HEK293 (cell line): Measurements from ENCODE around the gene OR4B1.

Experiments used
- CTCF ChIP-seq: fragments of 450-650 bp; formaldehyde crosslinking; IDR thresholded peaks from 2 replicates; pipeline ENCODE4 v1.5.1; 2016; ENCODE audit warnings: missing biosample characterization, missing genetic modification characterization
- ZBTB10 ChIP-seq: fragments of 450-650 bp; formaldehyde crosslinking; IDR thresholded peaks from 2 replicates; pipeline ENCODE4 v1.5.1; 2016; ENCODE audit warnings: missing biosample characterization, missing genetic modification characterization
- ZFP3 ChIP-seq: fragments of 450-650 bp; formaldehyde crosslinking; IDR thresholded peaks from 2 replicates; pipeline ENCODE4 v1.5.1; 2016; ENCODE audit warnings: low read depth, missing biosample characterization, missing genetic modification characterization
- ZFP37 ChIP-seq: fragments of 450-650 bp; formaldehyde crosslinking; IDR thresholded peaks from 2 replicates; pipeline ENCODE4 v1.5.1; 2016; ENCODE audit warnings: missing biosample characterization, missing genetic modification characterization
- ZFP69B ChIP-seq: fragments of 450-650 bp; formaldehyde crosslinking; IDR thresholded peaks from 2 replicates; pipeline ENCODE4 v1.5.1; 2016; ENCODE audit warnings: missing biosample characterization, missing genetic modification characterization
- ZNF133 ChIP-seq: fragments of 450-650 bp; formaldehyde crosslinking; IDR thresholded peaks from 2 replicates; pipeline ENCODE4 v1.5.1; 2016; ENCODE audit warnings: missing biosample characterization, missing genetic modification characterization
- ZNF16 ChIP-seq: fragments of 450-650 bp; formaldehyde crosslinking; IDR thresholded peaks from 2 replicates; pipeline ENCODE4 v1.5.1; 2016; ENCODE audit warnings: low read depth, missing biosample characterization, missing genetic modification characterization
- ZNF184 ChIP-seq: fragments of 450-650 bp; IDR thresholded peaks from 2 replicates; pipeline ENCODE4 v1.5.1; 2018; ENCODE audit warnings: missing biosample characterization, mild to moderate bottlenecking, missing genetic modification characterization
- ZNF211 ChIP-seq: fragments of 450-650 bp; formaldehyde crosslinking; IDR thresholded peaks from 2 replicates; pipeline ENCODE4 v1.5.1; 2016; ENCODE audit warnings: low read depth, missing biosample characterization, missing genetic modification characterization
- ZNF266 ChIP-seq: fragments of 450-650 bp; formaldehyde crosslinking; IDR thresholded peaks from 2 replicates; pipeline ENCODE4 v1.5.1; 2016; ENCODE audit warnings: missing biosample characterization, missing genetic modification characterization, low read depth
- ZNF280D ChIP-seq: fragments of 450-650 bp; formaldehyde crosslinking; IDR thresholded peaks from 2 replicates; pipeline ENCODE4 v1.5.1; 2016; ENCODE audit warnings: missing biosample characterization, missing genetic modification characterization
- ZNF292 ChIP-seq: fragments of 450-650 bp; formaldehyde crosslinking; IDR thresholded peaks from 2 replicates; pipeline ENCODE4 v1.5.1; 2016; ENCODE audit warnings: low read depth, missing biosample characterization, missing genetic modification characterization, borderline replicate concordance
- ZNF324 ChIP-seq: fragments of 450-650 bp; formaldehyde crosslinking; IDR thresholded peaks from 2 replicates; pipeline ENCODE4 v1.5.1; 2016; ENCODE audit warnings: missing biosample characterization, missing genetic modification characterization
- ZNF416 ChIP-seq: fragments of 450-650 bp; formaldehyde crosslinking; IDR thresholded peaks from 2 replicates; pipeline ENCODE4 v1.5.1; 2016; ENCODE audit warnings: missing biosample characterization, missing genetic modification characterization
- ZNF48 ChIP-seq: fragments of 450-650 bp; formaldehyde crosslinking; IDR thresholded peaks from 2 replicates; pipeline ENCODE4 v1.5.1; 2016; ENCODE audit warnings: missing biosample characterization, missing genetic modification characterization
- ZNF510 ChIP-seq: fragments of 450-650 bp; formaldehyde crosslinking; IDR thresholded peaks from 2 replicates; pipeline ENCODE4 v1.5.1; 2018; ENCODE audit warnings: mild to moderate bottlenecking, missing genetic modification characterization, missing biosample characterization; ENCODE audit not compliant: insufficient replicate concordance
- ZNF571 ChIP-seq: fragments of 450-650 bp; formaldehyde crosslinking; IDR thresholded peaks from 2 replicates; pipeline ENCODE4 v1.5.0; 2017; ENCODE audit warnings: missing biosample characterization, missing genetic modification characterization
- ZNF629 ChIP-seq: fragments of 450-650 bp; formaldehyde crosslinking; IDR thresholded peaks from 2 replicates; pipeline ENCODE4 v1.5.1; 2017; ENCODE audit warnings: missing biosample characterization, missing genetic modification characterization
- ZNF654 ChIP-seq: fragments of 450-650 bp; formaldehyde crosslinking; IDR thresholded peaks from 2 replicates; pipeline ENCODE4 v1.5.1; 2016; ENCODE audit warnings: low read depth, missing biosample characterization, missing genetic modification characterization
- ZNF658 ChIP-seq: fragments of 450-650 bp; formaldehyde crosslinking; IDR thresholded peaks from 2 replicates; pipeline ENCODE4; 2016; ENCODE audit warnings: missing biosample characterization, missing genetic modification characterization
- ZNF664 ChIP-seq: fragments of 450-650 bp; formaldehyde crosslinking; IDR thresholded peaks from 2 replicates; pipeline ENCODE4 v1.5.1; 2016; ENCODE audit warnings: missing biosample characterization, missing genetic modification characterization
- ZNF677 ChIP-seq: fragments of 450-650 bp; IDR thresholded peaks from 2 replicates; pipeline ENCODE4 v1.5.0; 2018; ENCODE audit warnings: missing biosample characterization, mild to moderate bottlenecking, missing genetic modification characterization, moderate library complexity
- ZNF692 ChIP-seq: fragments of 450-650 bp; formaldehyde crosslinking; IDR thresholded peaks from 2 replicates; pipeline ENCODE4 v1.5.1; 2016; ENCODE audit warnings: missing biosample characterization, missing genetic modification characterization
- ZSCAN23 ChIP-seq: fragments of 450-650 bp; formaldehyde crosslinking; IDR thresholded peaks from 2 replicates; pipeline ENCODE4 v1.5.1; 2016; ENCODE audit warnings: missing biosample characterization, missing genetic modification characterization
- TF ChIP-seq, protein P1 (sequence below): fragments of 450-650 bp; formaldehyde crosslinking; IDR thresholded peaks from 2 replicates; pipeline ENCODE4 v1.5.1; 2016; ENCODE audit warnings: missing biosample characterization, missing genetic modification characterization, borderline replicate concordance

OR4B1 gene

DNA sequence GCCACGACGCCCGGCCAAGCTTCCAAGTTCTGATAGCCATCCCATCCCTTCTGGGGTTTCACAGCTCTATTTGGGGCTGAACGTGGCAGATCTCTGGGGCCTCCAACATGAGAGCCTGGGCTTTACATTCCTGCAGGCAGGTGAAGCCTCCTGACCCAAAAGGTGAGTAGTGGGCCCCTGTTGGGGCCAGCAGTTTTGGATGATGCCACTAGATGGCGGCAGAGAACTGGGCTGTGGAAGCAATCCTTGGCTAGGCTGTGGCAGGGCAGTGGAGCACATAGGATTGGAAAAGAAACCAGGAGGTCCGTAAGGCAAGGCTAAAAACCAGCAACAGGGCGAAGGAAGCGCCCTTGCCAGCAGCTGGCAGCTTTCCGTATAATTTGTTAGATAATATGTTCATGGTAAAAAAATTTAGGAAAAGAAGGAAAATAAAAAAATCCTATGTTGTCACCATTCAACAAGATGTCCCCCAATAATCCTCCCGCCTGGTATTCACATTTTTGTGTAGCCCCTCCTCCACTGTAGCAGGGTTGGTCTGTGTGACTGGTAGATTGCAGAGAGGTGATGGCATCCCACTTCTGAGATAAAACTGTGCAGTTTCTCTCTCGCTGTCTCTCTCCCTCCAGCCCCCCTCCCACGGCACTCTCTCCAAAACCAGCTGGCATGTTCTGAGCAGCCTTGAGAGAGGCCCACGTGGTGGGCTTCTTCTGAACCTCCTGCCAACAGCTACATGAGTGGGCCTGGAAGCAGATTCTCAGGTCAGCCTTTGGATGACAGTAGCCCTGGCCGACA, 43.6 kb upstream of the OR4B1 start (continued):
- TF ChIP-seq ZNF677 (tag by site-specific recombination): no peak
- no peak for TF ChIP-seq ZNF266 (tag by site-specific recombination)
- TF ChIP-seq ZNF416 (tag by site-specific recombination): no peak
- peak; percentile 60 for TF ChIP-seq CTCF (tag by site-specific recombination)
- peak; percentile 81 for TF ChIP-seq ZFP69B (tag by site-specific recombination)
- TF ChIP-seq ZFP3 (tag by site-specific recombination): no peak
- peak; percentile 76; the same call in 1 of the 2 replicates for TF ChIP-seq ZNF692 (tag by site-specific recombination)
- TF ChIP-seq ZNF133 (tag by site-specific recombination): no peak
- no peak for TF ChIP-seq ZNF16 (tag by site-specific recombination)
- no peak for TF ChIP-seq ZNF510 (tag by site-specific recombination)
- no peak for TF ChIP-seq ZNF292 (tag by site-specific recombination)
- TF ChIP-seq ZNF324: no peak
- no peak for TF ChIP-seq ZFP37 (tag by site-specific recombination)
- no peak for TF ChIP-seq ZSCAN23
- no peak for TF ChIP-seq ZNF184 (tag by site-specific recombination)
- peak; percentile 82 for TF ChIP-seq ZNF654 (tag by site-specific recombination)
- no peak for TF ChIP-seq ZNF658 (tag by site-specific recombination)
- no peak for TF ChIP-seq ZNF280D (tag by site-specific recombination)
- no peak for TF ChIP-seq ZNF664
- no peak for TF ChIP-seq ZNF48 (tag by site-specific recombination)
- TF ChIP-seq ZNF629 (tag by site-specific recombination): no peak
- no peak for TF ChIP-seq ZBTB10 (tag by site-specific recombination)
- TF ChIP-seq, protein P1, sequence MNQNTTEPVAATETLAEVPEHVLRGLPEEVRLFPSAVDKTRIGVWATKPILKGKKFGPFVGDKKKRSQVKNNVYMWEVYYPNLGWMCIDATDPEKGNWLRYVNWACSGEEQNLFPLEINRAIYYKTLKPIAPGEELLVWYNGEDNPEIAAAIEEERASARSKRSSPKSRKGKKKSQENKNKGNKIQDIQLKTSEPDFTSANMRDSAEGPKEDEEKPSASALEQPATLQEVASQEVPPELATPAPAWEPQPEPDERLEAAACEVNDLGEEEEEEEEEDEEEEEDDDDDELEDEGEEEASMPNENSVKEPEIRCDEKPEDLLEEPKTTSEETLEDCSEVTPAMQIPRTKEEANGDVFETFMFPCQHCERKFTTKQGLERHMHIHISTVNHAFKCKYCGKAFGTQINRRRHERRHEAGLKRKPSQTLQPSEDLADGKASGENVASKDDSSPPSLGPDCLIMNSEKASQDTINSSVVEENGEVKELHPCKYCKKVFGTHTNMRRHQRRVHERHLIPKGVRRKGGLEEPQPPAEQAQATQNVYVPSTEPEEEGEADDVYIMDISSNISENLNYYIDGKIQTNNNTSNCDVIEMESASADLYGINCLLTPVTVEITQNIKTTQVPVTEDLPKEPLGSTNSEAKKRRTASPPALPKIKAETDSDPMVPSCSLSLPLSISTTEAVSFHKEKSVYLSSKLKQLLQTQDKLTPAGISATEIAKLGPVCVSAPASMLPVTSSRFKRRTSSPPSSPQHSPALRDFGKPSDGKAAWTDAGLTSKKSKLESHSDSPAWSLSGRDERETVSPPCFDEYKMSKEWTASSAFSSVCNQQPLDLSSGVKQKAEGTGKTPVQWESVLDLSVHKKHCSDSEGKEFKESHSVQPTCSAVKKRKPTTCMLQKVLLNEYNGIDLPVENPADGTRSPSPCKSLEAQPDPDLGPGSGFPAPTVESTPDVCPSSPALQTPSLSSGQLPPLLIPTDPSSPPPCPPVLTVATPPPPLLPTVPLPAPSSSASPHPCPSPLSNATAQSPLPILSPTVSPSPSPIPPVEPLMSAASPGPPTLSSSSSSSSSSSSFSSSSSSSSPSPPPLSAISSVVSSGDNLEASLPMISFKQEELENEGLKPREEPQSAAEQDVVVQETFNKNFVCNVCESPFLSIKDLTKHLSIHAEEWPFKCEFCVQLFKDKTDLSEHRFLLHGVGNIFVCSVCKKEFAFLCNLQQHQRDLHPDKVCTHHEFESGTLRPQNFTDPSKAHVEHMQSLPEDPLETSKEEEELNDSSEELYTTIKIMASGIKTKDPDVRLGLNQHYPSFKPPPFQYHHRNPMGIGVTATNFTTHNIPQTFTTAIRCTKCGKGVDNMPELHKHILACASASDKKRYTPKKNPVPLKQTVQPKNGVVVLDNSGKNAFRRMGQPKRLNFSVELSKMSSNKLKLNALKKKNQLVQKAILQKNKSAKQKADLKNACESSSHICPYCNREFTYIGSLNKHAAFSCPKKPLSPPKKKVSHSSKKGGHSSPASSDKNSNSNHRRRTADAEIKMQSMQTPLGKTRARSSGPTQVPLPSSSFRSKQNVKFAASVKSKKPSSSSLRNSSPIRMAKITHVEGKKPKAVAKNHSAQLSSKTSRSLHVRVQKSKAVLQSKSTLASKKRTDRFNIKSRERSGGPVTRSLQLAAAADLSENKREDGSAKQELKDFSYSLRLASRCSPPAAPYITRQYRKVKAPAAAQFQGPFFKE (tag by site-specific recombination): no peak
- no peak for TF ChIP-seq ZNF211
- no peak for TF ChIP-seq ZNF571 (tag by site-specific recombination)
